GM12865 (cell line): ENCODE measurements around the gene MESD.

Experiments
- DNase-seq: peaks from one replicate; pipeline ENCODE4 v3.0.0; 2010; ENCODE audit warnings: low read depth
- H3K4me3 ChIP-seq: 2 replicates; pipeline ENCODE4 v1.5.1; 2011; ENCODE audit warnings: mild to moderate bottlenecking, low read depth, low read length, control low read depth
- TF ChIP-seq, protein P1 (sequence below): IDR thresholded peaks from 2 replicates; pipeline ENCODE4 v1.5.1; 2011; ENCODE audit warnings: low read length, control low read depth, low read depth, inconsistent platforms; ENCODE audit not compliant: insufficient read depth; ENCODE audit errors: missing control alignments

The MESD gene

DNA sequence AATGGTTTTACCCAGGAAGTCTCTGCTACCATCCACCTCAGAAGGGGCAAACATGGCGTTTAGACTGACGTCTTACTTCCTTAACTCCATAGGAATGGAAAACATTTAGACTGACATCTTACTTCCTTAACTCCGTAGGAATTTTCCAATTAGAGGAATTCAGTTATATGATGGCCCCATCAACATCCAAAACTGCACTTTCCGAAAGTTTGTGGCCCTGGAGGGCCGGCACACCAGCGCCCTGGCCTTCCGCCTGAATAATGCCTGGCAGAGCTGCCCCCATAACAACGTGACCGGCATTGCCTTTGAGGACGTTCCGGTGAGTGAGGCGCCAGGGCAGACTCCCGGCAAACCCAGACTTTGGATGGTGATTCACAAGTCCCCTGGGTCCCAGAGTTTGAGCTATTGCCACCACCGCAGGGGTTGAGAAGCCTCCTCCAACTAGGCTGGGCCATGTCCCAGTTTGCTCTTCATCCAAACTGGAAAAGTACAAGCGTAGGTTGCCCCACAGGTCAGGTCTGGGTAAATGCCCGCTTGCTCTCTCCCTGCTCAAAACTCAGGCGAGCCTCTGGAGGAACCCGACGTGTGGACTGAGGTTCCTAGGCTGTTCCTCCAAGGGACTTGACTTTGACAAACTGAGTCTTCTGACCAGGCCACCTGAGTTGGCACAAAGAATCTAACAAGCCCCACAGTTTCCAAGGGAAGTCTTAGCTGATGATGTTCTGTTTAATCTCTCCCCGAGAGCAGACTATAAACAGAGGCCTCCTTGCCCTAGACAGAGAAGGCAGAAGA lies 57.7 kb downstream of the MESD start:
- TF ChIP-seq, protein P1, sequence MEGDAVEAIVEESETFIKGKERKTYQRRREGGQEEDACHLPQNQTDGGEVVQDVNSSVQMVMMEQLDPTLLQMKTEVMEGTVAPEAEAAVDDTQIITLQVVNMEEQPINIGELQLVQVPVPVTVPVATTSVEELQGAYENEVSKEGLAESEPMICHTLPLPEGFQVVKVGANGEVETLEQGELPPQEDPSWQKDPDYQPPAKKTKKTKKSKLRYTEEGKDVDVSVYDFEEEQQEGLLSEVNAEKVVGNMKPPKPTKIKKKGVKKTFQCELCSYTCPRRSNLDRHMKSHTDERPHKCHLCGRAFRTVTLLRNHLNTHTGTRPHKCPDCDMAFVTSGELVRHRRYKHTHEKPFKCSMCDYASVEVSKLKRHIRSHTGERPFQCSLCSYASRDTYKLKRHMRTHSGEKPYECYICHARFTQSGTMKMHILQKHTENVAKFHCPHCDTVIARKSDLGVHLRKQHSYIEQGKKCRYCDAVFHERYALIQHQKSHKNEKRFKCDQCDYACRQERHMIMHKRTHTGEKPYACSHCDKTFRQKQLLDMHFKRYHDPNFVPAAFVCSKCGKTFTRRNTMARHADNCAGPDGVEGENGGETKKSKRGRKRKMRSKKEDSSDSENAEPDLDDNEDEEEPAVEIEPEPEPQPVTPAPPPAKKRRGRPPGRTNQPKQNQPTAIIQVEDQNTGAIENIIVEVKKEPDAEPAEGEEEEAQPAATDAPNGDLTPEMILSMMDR: no peak
- no peak overlapping the region for H3K4me3 ChIP-seq
- DNase-seq: no peak

DNA sequence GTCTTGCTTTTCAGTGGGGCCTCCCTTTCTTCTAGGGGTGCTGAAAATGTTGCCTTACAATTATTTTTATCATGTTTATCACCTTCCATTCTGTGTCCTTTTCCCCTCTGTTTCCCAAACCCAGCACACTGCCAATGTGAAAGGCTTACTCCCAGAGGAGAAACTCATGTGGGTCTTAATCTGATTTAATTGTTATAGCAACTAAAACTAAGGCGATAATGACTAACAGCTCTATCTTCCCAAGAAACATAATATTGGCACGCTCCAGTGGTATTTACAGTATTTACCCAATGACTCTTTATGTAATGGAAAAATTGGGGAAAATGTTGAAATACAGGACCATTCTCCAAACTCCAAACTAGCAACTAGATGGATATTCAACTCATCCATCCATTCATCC lies 58.4 kb downstream of the MESD start:
- TF ChIP-seq, protein P1: no peak
- no peak overlapping the region for H3K4me3 ChIP-seq
- DNase-seq: no peak

DNA sequence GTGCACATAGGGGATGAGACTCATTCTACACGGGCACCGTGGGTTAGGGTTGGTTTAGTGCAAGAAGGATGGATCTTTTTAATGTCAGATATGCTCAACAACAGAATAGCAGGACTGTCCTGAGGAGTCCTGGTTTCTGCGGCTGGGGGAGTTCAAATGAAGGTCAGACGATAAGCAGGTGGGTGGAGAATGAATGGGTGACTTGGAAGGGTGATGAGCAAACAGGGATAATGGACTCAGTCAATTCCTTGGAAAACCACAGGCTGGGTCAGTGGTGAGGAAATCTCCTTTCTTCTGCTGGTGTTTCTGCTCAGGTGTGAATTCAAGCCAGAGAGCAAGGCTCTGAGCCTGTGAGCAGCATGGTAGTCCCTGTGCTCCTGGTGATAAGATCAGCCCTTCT lies 59.9 kb downstream of the MESD start:
- TF ChIP-seq, protein P1: no peak
- no peak for DNase-seq
- no peak overlapping the region for H3K4me3 ChIP-seq

DNA sequence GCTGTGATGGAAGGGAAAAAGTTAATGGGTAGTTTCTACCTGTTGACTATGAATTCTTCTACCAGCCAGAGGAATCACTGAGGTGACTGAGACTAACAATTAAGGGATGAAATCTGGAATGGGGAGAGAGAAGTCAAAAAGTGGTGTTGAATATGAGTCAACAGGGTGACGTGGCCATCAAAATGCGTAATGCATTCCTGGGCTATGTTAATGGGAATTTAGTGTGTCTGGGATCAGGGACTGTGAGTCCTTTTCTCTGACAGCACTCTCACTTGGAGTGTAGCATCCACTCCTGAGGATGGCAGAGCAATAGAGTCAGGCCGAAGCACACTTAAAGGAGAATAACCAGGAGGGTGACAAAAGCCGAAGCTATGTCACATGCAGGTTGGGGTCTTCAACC lies 60.4 kb downstream of the MESD start:
- DNase-seq: no peak
- TF ChIP-seq, protein P1: no peak
- no peak overlapping the region for H3K4me3 ChIP-seq

DNA sequence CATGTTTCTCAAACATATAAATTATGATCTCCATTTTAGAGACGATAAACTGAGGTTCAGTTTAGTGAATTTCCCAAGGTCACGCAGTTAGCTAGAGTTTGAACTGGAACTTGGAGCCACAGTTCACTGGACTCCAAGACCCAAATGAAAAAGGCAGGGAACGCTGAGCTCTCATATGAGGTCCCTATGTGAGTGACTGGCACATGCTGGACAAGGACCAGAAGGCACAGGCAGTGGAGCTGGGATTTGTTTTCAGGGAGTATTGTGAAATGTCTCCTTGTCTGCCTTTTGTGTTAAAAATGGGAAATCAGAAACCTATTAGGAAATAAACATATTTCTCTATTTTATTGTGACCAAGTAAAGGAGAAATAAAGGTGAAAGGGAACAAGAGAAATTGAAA lies 63.5 kb downstream of the MESD start:
- TF ChIP-seq, protein P1: no peak
- DNase-seq: no peak
- H3K4me3 ChIP-seq: no peak overlapping the region

DNA sequence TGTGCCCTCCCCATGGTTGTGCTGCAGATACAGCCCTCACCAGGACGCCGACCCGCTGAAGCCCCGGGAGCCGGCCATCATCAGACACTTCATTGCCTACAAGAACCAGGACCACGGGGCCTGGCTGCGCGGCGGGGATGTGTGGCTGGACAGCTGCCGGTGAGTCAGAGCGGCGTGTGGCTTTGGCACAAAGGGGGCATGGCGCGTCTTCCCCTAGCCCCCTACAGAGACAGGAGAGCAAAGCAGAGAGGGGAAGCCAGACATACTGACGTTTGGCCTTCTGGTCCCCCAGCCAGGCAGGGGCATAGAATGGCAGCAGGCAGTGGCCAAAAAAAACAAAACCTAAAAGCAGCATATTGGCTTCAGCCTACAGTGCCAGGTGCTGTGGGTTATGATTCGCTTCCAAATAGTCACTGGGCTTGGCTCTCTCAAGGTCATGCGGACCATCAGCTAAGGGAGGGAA lies 64.0 kb downstream of the MESD start:
- TF ChIP-seq, protein P1: no peak
- H3K4me3 ChIP-seq: no peak overlapping the region
- no peak for DNase-seq

DNA sequence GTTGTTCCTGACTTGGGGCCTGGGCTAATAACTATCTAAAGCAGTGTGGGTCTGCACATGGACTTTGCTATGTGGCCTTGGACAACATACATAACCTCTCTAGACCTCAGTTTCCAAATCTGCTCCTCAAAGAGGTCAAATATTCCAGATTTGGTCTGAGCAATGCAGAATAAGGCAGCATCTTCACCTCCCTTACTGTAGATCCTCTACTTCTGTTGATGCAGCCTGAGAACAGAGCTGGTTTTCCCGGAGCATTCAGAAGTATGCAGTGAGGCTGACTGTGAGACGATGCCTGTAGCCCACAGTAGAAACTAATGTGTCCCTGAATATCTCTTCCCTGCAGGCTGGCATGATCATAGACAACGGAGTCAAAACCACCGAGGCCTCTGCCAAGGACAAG lies 65.3 kb downstream of the MESD start:
- no peak overlapping the region for H3K4me3 ChIP-seq
- no peak for DNase-seq
- TF ChIP-seq, protein P1: no peak
